Measurements from ENCODE around the gene TIMM44. TPM values are rescaled to one million over a fixed set of nuclear protein-coding genes. Genes with fewer than 3 reads are reported as not detected.

The TIMM44 gene
- total RNA-seq, 2 donors from 2014 or later, result 20.5 to 73.8 TPM

DNA sequence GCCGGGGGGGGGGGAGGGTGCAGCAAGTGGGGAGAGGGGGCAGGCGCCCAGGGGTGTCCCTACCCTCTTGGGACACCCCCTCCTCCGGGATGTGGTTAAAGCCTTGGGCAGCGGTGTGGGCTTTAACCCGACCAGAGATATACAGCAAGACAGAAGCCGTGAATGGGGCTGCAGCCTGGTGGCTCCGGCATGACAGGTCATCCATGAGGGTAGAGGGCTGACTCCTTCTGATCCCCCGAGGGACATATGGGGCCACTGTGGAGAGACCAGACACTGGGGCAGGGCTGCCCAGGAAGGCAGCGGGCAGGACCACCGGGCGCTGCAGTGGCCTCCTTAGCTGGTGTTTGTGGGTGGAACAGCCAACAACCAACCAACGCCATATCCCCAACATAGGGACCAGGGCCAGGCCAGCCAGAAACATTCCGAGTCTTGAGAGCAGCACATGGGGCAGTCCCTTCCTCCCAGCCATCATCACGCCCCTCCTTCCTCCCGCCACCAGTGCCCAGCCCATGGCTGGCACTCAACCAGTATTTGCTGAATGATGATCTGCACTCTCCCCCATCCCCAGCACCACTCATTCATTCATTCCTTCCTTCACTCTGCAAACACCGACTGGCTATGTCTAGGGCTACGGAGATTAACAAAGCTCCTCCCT is 43.8 kb upstream of the TIMM44 start:
- DNase-seq (no peak), ATAC-seq (no peak)
- TF ChIP-seq POLR2A (IDR thresholded peaks at IDR 0.05), result no peak
- TF ChIP-seq, protein P1, sequence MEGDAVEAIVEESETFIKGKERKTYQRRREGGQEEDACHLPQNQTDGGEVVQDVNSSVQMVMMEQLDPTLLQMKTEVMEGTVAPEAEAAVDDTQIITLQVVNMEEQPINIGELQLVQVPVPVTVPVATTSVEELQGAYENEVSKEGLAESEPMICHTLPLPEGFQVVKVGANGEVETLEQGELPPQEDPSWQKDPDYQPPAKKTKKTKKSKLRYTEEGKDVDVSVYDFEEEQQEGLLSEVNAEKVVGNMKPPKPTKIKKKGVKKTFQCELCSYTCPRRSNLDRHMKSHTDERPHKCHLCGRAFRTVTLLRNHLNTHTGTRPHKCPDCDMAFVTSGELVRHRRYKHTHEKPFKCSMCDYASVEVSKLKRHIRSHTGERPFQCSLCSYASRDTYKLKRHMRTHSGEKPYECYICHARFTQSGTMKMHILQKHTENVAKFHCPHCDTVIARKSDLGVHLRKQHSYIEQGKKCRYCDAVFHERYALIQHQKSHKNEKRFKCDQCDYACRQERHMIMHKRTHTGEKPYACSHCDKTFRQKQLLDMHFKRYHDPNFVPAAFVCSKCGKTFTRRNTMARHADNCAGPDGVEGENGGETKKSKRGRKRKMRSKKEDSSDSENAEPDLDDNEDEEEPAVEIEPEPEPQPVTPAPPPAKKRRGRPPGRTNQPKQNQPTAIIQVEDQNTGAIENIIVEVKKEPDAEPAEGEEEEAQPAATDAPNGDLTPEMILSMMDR (IDR thresholded peaks at IDR 0.05), result no peak
- Histone ChIP-seq H3K36me3 (replicated peaks in 1 of 2; ENCODE audit: insufficient read depth in 1 of 2, low read depth in 2 of 2) (peaks cover 4 to 17% of the 10 kb centered on the region in 2 donors), H3K4me3 (no peak overlapping the region), H3K4me1 (peaks cover 13% of the 10 kb centered on the region), H3K9me3 (no peaks in the 10 kb centered on the region), H3K27me3 (no peaks in the 10 kb centered on the region), H3K27ac (peak overlapping the region; percentile 5 to 36 (median 19))
- WGBS, 2 donors, result 76 to 82% methylated on average over 11 to 13 of the region's 17 CpGs
- intact Hi-C loops (cut with DNase I), result no loop called here

GRCh38 chr19:7986321-7987113 is 43.1 kb upstream of the TIMM44 start:
- TF ChIP-seq, protein P1 (IDR thresholded peaks at IDR 0.05), result no peak
- no peak for TF ChIP-seq POLR2A (IDR thresholded peaks at IDR 0.05)
- H3K27me3 ChIP-seq, result no peaks in the 10 kb centered on the region
- intact Hi-C loops (cut with DNase I), result no loop called here
- WGBS, 2 donors, result 74 to 79% methylated on average over 23 of the region's 23 CpGs
- peaks cover 13% of the 10 kb centered on the region for H3K4me1 ChIP-seq
- H3K4me3 ChIP-seq, result no peak overlapping the region
- DNase-seq, result no peak
- H3K27ac ChIP-seq, result peak overlapping the region; percentile 4 to 36 (median 16)
- H3K9me3 ChIP-seq, result no peaks in the 10 kb centered on the region
- peaks cover 4 to 17% of the 10 kb centered on the region in 2 donors for H3K36me3 ChIP-seq (replicated peaks in 1 of 2; ENCODE audit: insufficient read depth in 1 of 2, low read depth in 2 of 2)
- peak; percentile 35 for ATAC-seq

GRCh38 chr19:7985481-7985911 is 42.0 kb upstream of the TIMM44 start:
- Histone ChIP-seq H3K27ac (no peak overlapping the region), H3K36me3 (replicated peaks in 1 of 2; ENCODE audit: insufficient read depth in 1 of 2, low read depth in 2 of 2) (peaks cover 3 to 16% of the 10 kb centered on the region in 2 donors), H3K4me1 (peaks cover 13% of the 10 kb centered on the region), H3K9me3 (no peaks in the 10 kb centered on the region), H3K27me3 (no peaks in the 10 kb centered on the region), H3K4me3 (no peak overlapping the region)
- no peak for DNase-seq
- ATAC-seq, result no peak
- intact Hi-C loops (cut with DNase I), result no loop called here
- 86 to 90% methylated on average over 6 to 7 of the region's 7 CpGs for WGBS, 2 donors
- TF ChIP-seq, protein P1 (IDR thresholded peaks at IDR 0.05), result no peak
- no peak for TF ChIP-seq POLR2A (IDR thresholded peaks at IDR 0.05)

GRCh38 chr19:7983995-7984837 is 40.8 kb upstream of the TIMM44 start:
- intact Hi-C loops (cut with DNase I), result no loop called here
- WGBS, 2 donors, result 93 to 98% methylated on average over 11 to 14 of the region's 14 CpGs
- Histone ChIP-seq H3K4me1 (peaks cover 10% of the 10 kb centered on the region), H3K27ac (no peak overlapping the region), H3K36me3 (replicated peaks in 1 of 2; ENCODE audit: insufficient read depth in 1 of 2, low read depth in 2 of 2) (peaks cover 5 to 16% of the 10 kb centered on the region in 2 donors), H3K9me3 (no peaks in the 10 kb centered on the region), H3K27me3 (no peaks in the 10 kb centered on the region), H3K4me3 (no peak overlapping the region)
- DNase-seq (no peak), ATAC-seq (no peak)
- TF ChIP-seq POLR2A (IDR thresholded peaks at IDR 0.05), result no peak
- TF ChIP-seq, protein P1 (IDR thresholded peaks at IDR 0.05), result no peak
